Measurements from ENCODE around the gene PIP4K2B. TPM values are rescaled to one million over a fixed set of nuclear protein-coding genes. Genes with fewer than 3 reads are reported as not detected.

Gene PIP4K2B
- total and polyA plus RNA-seq, 2 donors (not counting 1 experiment from before 2014, with no cell fraction given) = 24.0 to 42.9 TPM

- H3K4me3 Mint-ChIP-seq = no peak overlapping the region
- ChIA-PET CTCF (interaction anchor here (1.2 kb wide), 1 partner anchor 10 kb away, joined by 3 read pairs; the partner anchor contains the start of gene CISD3), POLR2A (interaction anchor here (0.6 to 1.2 kb wide), 2 partner anchors 10 to 25 kb away, joined by 3 to 8 read pairs; no protein-coding TSS in a partner anchor)
- Histone ChIP-seq H3K79me2 (ENCODE audit: control insufficient read depth, insufficient read depth, low read length) (no peaks in the 10 kb centered on the region), H4K20me1 (ENCODE audit: control insufficient read depth, insufficient read depth, low read length, poor library complexity, severe bottlenecking) (peaks cover 21% of the 10 kb centered on the region), H3K4me1 (ENCODE audit: control insufficient read depth in 2 of 2, insufficient read depth in 2 of 2, low read length in 2 of 2) (peaks cover 0 to 5% of the 10 kb centered on the region in 2 donors), H3K4me2 (replicated peaks; ENCODE audit: low read depth, low read length, poor library complexity, severe bottlenecking) (no peak overlapping the region), H2AFZ (ENCODE audit: insufficient read depth, low read depth, low read length, poor library complexity, severe bottlenecking) (no peak overlapping the region), H3K27me3 (replicated peaks in 1 of 4; ENCODE audit: control extremely low read depth in 1 of 4, control insufficient read depth in 3 of 4, insufficient read depth in 4 of 4, low read length in 3 of 4) (no peaks in the 10 kb centered on the region), H3K9ac (ENCODE audit: low read length) (no peak overlapping the region), H3K27ac (ENCODE audit: low read length in 2 of 2) (no peak overlapping the region), H3K36me3 (replicated peaks in 1 of 2; ENCODE audit: control extremely low read depth in 1 of 2, control insufficient read depth in 1 of 2, extremely low read depth in 1 of 2, insufficient read depth in 2 of 2, low read length in 1 of 2) (peaks cover 0 to 72% of the 10 kb centered on the region in 2 experiments), H3K4me3 (ENCODE audit: control extremely low read depth in 1 of 5, extremely low read depth in 1 of 5, insufficient read depth in 1 of 5, low read depth in 2 of 5, low read length in 4 of 5) (no peak overlapping the region), H3K9me3 (ENCODE audit: control extremely low read depth in 1 of 3, control insufficient read depth in 2 of 3, insufficient read depth in 1 of 3, low read length in 2 of 3) (no peaks in the 10 kb centered on the region)
- H3K27ac Mint-ChIP-seq = no peak overlapping the region
- H3K4me1 Mint-ChIP-seq = peaks cover 11% of the 10 kb centered on the region
- WGBS (ENCODE audit: insufficient coverage) = no CpG with 5 or more reads among the region's 6 CpGs
- no peaks in the 10 kb centered on the region for H3K9me3 Mint-ChIP-seq (ENCODE audit: insufficient read depth)
- intact Hi-C loops (cut with micrococcal nuclease) = no loop called here
- no peaks in the 10 kb centered on the region for H3K27me3 Mint-ChIP-seq
- ATAC-seq (ENCODE audit: low read depth) (no peak), DNase-seq (no peak)
- TF ChIP-seq EZH2 (IDR thresholded peaks at IDR 0.05; ENCODE audit: borderline replicate concordance, insufficient read depth, low read depth, low read length, poor library complexity, severe bottlenecking) (no peak), CTCF (IDR thresholded peaks at IDR 0.05) (no peak)
Measured at GRCh38 chr17:38720941-38721340, 78.4 kb downstream of the PIP4K2B start.

- H3K27ac Mint-ChIP-seq = no peak overlapping the region
- TF ChIP-seq EZH2 (IDR thresholded peaks at IDR 0.05; ENCODE audit: borderline replicate concordance, insufficient read depth, low read depth, low read length, poor library complexity, severe bottlenecking) (no peak), CTCF (IDR thresholded peaks at IDR 0.05) (no peak)
- no peak for DNase-seq
- no peak overlapping the region for H3K27ac ChIP-seq (ENCODE audit: low read length in 2 of 2)
- no peaks in the 10 kb centered on the region for H3K79me2 ChIP-seq (ENCODE audit: control insufficient read depth, insufficient read depth, low read length)
- H2AFZ ChIP-seq (ENCODE audit: insufficient read depth, low read depth, low read length, poor library complexity, severe bottlenecking) = no peak overlapping the region
- H3K4me1 ChIP-seq (ENCODE audit: control insufficient read depth in 2 of 2, insufficient read depth in 2 of 2, low read length in 2 of 2) = peaks cover 0 to 5% of the 10 kb centered on the region in 2 donors
- WGBS (ENCODE audit: insufficient coverage) = 94% methylated on average over 31 of the region's 39 CpGs
- peaks cover 11% of the 10 kb centered on the region for H3K4me1 Mint-ChIP-seq
- no peak for ATAC-seq (ENCODE audit: low read depth)
- ChIA-PET CTCF (interaction anchor here (0.7 kb wide), 1 partner anchor 15 kb away, joined by 3 read pairs; no protein-coding TSS in a partner anchor), POLR2A (interaction anchor here (1.2 kb wide), 1 partner anchor 11 kb away, joined by 3 read pairs; no protein-coding TSS in a partner anchor)
- no peaks in the 10 kb centered on the region for H3K27me3 Mint-ChIP-seq
- no peak overlapping the region for H3K4me3 Mint-ChIP-seq
- intact Hi-C loops (cut with micrococcal nuclease) = no loop called here
- H3K4me2 ChIP-seq (replicated peaks; ENCODE audit: low read depth, low read length, poor library complexity, severe bottlenecking) = no peak overlapping the region
- peaks cover 21% of the 10 kb centered on the region for H4K20me1 ChIP-seq (ENCODE audit: control insufficient read depth, insufficient read depth, low read length, poor library complexity, severe bottlenecking)
- H3K9me3 ChIP-seq (ENCODE audit: control extremely low read depth in 1 of 3, control insufficient read depth in 2 of 3, insufficient read depth in 1 of 3, low read length in 2 of 3) = no peaks in the 10 kb centered on the region
- no peaks in the 10 kb centered on the region for H3K27me3 ChIP-seq (replicated peaks in 1 of 4; ENCODE audit: control extremely low read depth in 1 of 4, control insufficient read depth in 3 of 4, insufficient read depth in 4 of 4, low read length in 3 of 4)
- H3K9ac ChIP-seq (ENCODE audit: low read length) = no peak overlapping the region
- no peaks in the 10 kb centered on the region for H3K9me3 Mint-ChIP-seq (ENCODE audit: insufficient read depth)
- H3K36me3 ChIP-seq (replicated peaks in 1 of 2; ENCODE audit: control extremely low read depth in 1 of 2, control insufficient read depth in 1 of 2, extremely low read depth in 1 of 2, insufficient read depth in 2 of 2, low read length in 1 of 2) = peaks cover 0 to 78% of the 10 kb centered on the region in 2 experiments
- H3K4me3 ChIP-seq (ENCODE audit: control extremely low read depth in 1 of 5, extremely low read depth in 1 of 5, insufficient read depth in 1 of 5, low read depth in 2 of 5, low read length in 4 of 5) = no peak overlapping the region
Measured at GRCh38 chr17:38719943-38720641, 79.3 kb downstream of the PIP4K2B start.

Data from B cell (primary cell).